ENCODE results near the gene RPL36. TPM values are rescaled to one million over a fixed set of nuclear protein-coding genes. Genes with fewer than 3 reads are reported as not detected.

Gene RPL36
- total and polyA plus RNA-seq, 9 of the 15 experiments (the other 6 are each of a cell fraction or from before 2014, with no cell fraction given), result 350 to 3,412 (median 1,507) TPM

DNA sequence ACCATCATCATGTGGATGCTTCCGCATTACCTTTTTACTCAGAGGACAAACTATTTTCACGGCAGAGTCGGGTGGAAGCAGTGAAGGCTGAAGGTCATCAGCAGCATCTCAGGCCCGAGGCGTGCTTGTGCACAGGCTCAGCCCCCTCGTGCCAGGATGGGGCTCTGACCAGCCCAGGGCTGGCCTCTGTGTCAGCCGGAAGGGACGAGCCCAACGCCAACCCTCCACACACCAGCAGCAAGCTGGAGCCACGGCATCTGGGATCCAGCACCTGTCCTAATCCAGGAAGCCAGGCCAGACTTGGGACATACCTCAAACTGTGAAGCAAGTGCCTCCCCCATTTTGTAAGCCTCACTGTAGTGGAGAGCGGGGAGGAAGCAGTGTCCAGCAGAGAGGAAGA is 20.9 kb upstream of the RPL36 start (continued):
- TF ChIP-seq SMARCB1 (IDR thresholded peaks at IDR 0.05; ENCODE audit: insufficient read length, low read depth) (no peak), POLR2G (IDR thresholded peaks at IDR 0.05; ENCODE audit: low read depth, low read length) (peak; percentile 48; the same call in 1 of the 2 replicates), KHSRP (IDR thresholded peaks at IDR 0.05) (no peak), ASH1L (IDR thresholded peaks at IDR 0.05; ENCODE audit: borderline replicate concordance, low read depth, partially characterized antibody) (no peak), ARNT (IDR thresholded peaks at IDR 0.05) (no peak), SUPT5H (IDR thresholded peaks at IDR 0.05) (peak; percentile 27; the same call in 1 of the 2 replicates)

DNA sequence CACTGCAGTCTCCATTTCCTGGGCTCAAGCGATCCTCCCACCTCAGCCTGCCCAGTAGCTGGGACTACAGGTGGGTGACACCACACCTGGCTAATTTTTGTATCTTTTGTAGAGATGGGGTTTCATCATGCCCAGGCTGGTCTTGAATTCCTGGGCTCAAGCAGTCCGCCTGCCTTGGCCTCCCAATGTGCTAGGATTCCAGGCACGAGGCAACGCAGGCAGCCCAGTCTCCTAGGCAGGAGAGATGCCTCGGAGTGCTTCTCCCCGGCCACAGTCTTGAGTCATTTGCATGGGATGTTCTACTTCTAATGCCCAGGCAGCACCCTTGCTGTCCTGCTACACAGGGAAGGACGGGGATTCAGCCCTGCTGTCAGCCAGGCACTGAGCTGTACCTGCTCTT is 18.5 kb upstream of the RPL36 start:
- DNase-seq (ENCODE audit: extremely low read depth in 1 of 4, low spot score in 3 of 4), result no peak
- Histone ChIP-seq H4K20me1 (replicated peaks; ENCODE audit: control insufficient read depth, insufficient read depth, low read length) (no peaks in the 10 kb centered on the region), H3K79me2 (ENCODE audit: control insufficient read depth, insufficient read depth, low read length) (no peaks in the 10 kb centered on the region), H2AFZ (ENCODE audit: low read depth, low read length) (no peak overlapping the region), H3K9me1 (ENCODE audit: control insufficient read depth, insufficient read depth, low read length) (peaks cover 2% of the 10 kb centered on the region), H3K9me3 (replicated peaks; ENCODE audit: control insufficient read depth, insufficient read depth, low read depth, low read length) (no peaks in the 10 kb centered on the region), H3K27ac (ENCODE audit: extremely low read depth, low read depth, low read length) (no peak overlapping the region), H3K36me3 (ENCODE audit: control insufficient read depth, insufficient read depth, low read length) (peaks cover 33% of the 10 kb centered on the region), H3K9ac (ENCODE audit: insufficient read depth in 1 of 2, low read depth in 2 of 2, low read length in 2 of 2) (no peak overlapping the region), H3K27me3 (ENCODE audit: control insufficient read depth in 2 of 2, insufficient read depth in 2 of 2, low read length in 2 of 2) (no peaks in the 10 kb centered on the region), H3K4me3 (no peak overlapping the region), H3K4me1 (replicated peaks in 1 of 2; ENCODE audit: control insufficient read depth in 2 of 2, insufficient read depth in 2 of 2, low read length in 2 of 2) (peaks cover 10 to 23% of the 10 kb centered on the region in 2 experiments; a peak in 4 of 5 replicates), H3K4me2 (ENCODE audit: insufficient read depth, low read length) (no peak overlapping the region)
- no TSS peak for BruUV-seq (replicated peaks)
- intact Hi-C loops (cut with micrococcal nuclease), result no loop called here
- no peak for ATAC-seq
- WGBS (ENCODE audit: insufficient coverage, low coverage, missing lambda C conversion rate), result 90% methylated on average over 7 of the region's 7 CpGs
- no peak for FAIRE-seq
- POLR2A ChIA-PET, result interaction anchor here (0.7 to 2.5 kb wide), 3 partner anchors 13 to 50 kb away, joined by 3 to 8 read pairs (median 4); partner anchors contain the start of genes RPL36, SAFB and SAFB2
- in situ Hi-C loops (cut with MboI), result no loop called here
- CTCF ChIA-PET (ENCODE audit: low intra/inter-chr PET ratio), result no interaction called here
- peak; percentile 30; the same call in 1 of the 2 replicates for TF ChIP-seq POLR2G (IDR thresholded peaks at IDR 0.05; ENCODE audit: low read depth, low read length)
- no peak for TF ChIP-seq SMARCB1 (IDR thresholded peaks at IDR 0.05; ENCODE audit: insufficient read length, low read depth)

All from K562 (cell line).